Large intestine (tissue), 3 donors: ENCODE measurements around the gene CD58. TPM values are rescaled to one million over a fixed set of nuclear protein-coding genes. Genes with fewer than 3 reads are reported as not detected.

Experiments used
- DNase-seq, 2 donors: peaks; one replicate each; pipeline versions ENCODE4 v3.0.0 to v3.0.0-alpha.2; 2013
- H3K27ac ChIP-seq: one replicate; pipeline ENCODE4 v1.5.1; 2013; ENCODE audit warnings: low read length
- H3K27me3 ChIP-seq: 2 replicates; pipeline ENCODE4 v1.6.1; 2013; ENCODE audit warnings: low read length; ENCODE audit not compliant: control insufficient read depth, insufficient read depth
- H3K36me3 ChIP-seq: 2 replicates; pipeline ENCODE4 v1.6.1; 2013; ENCODE audit warnings: low read length; ENCODE audit not compliant: control insufficient read depth, insufficient read depth
- H3K4me1 ChIP-seq: one replicate; pipeline ENCODE4 v1.6.1; 2013; ENCODE audit warnings: low read length; ENCODE audit not compliant: control insufficient read depth, insufficient read depth
- H3K4me3 ChIP-seq: one replicate; pipeline ENCODE4 v1.5.1; 2013; ENCODE audit warnings: low read length
- H3K9me3 ChIP-seq: one replicate; pipeline ENCODE4 v1.6.1; 2013; ENCODE audit warnings: mild to moderate bottlenecking, low read depth, low read length, moderate library complexity; ENCODE audit not compliant: control insufficient read depth
- WGBS: methylation state at CpG from one replicate; pipeline ENCODE4 v1.1.5; 2013; ENCODE audit warnings: low lambda C conversion rate; ENCODE audit not compliant: insufficient coverage; 5-methylcytosine and 5-hydroxymethylcytosine counted together
- polyA plus RNA-seq: library from polyadenylated mRNA; unstranded; fragments of 120-200 nt; gene quantifications from one replicate; pipeline ENCODE4 v1.2.1, GENCODE V29; 2013

Gene CD58
- polyA plus RNA-seq, 1 donor = 28.6 TPM

- Histone ChIP-seq H3K27me3 (no peaks in the 10 kb centered on the region), H3K9me3 (no peaks in the 10 kb centered on the region), H3K27ac (no peak overlapping the region), H3K4me1 (no peaks in the 10 kb centered on the region), H3K36me3 (peaks cover 48% of the 10 kb centered on the region), H3K4me3 (no peak overlapping the region)
- WGBS = no CpG with 5 or more reads among the region's 3 CpGs
- no peak for DNase-seq
These were observed 10.6 kb upstream of the CD58 start for GRCh38 chr1:116581323-116581885.

GRCh38 chr1:116580446-116581322 is 9.9 kb upstream of the CD58 start:
- H3K27ac ChIP-seq = no peak overlapping the region
- no CpG with 5 or more reads among the region's 7 CpGs for WGBS
- peaks cover 48% of the 10 kb centered on the region for H3K36me3 ChIP-seq
- no peak overlapping the region for H3K4me3 ChIP-seq
- peak in 1 of 2 donors; percentile 23 for DNase-seq
- no peaks in the 10 kb centered on the region for H3K27me3 ChIP-seq
- H3K4me1 ChIP-seq = no peaks in the 10 kb centered on the region
- H3K9me3 ChIP-seq = no peaks in the 10 kb centered on the region

DNA sequence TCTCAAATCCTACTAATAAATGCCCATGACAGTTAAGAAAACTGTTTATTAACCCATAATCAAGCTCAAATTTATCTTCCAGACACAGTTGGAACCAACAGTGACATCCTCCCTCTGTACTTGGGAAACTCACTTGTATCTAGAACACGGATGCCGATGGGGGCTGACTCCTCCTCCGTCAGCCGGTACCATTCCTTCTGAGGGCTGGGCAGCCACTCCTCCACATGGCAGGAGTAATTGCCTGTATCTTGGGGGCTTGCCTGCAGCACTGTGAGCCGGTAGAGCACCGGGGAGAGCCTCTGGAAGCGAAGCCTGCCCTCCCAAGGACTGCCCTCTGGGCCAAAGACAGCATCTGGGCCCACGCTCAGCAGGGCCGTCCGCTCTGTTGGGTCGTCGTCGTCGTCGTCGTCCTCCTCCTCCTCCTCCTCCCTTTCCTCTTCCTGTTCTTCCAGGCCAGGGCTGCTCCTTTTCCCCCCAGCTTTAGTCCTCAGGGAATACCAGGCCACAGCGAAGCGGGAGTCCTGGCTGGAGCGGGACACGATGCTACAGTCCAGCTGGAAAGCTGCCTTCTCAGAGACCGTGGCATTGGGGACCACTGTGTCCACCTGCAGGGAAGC is 8.5 kb upstream of the CD58 start:
- WGBS = no CpG with 5 or more reads among the region's 21 CpGs
- no peak overlapping the region for H3K27ac ChIP-seq
- H3K9me3 ChIP-seq = no peaks in the 10 kb centered on the region

DNA sequence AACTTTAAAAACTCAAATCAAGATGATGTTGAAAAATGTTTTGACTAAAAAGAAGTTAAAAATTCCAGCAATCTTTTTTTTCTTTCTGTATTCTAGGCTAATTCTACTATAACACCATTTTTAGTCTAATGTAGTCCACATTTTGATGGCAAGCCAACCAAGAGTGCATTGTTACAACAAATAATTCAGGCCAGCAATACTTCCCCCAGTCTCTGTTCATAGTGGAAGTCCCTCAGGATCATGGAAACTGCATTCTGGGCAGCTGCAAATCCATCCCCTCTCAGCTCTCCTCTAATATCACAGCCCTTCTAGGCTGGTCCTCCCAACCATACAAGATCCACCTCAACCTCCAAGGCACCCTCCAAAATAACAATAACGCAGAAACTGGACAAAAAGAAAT is 7.8 kb upstream of the CD58 start:
- H3K36me3 ChIP-seq = peaks cover 40% of the 10 kb centered on the region
- 100% methylated on average over 1 of the region's 1 CpG for WGBS
- no peak overlapping the region for H3K4me3 ChIP-seq
- H3K9me3 ChIP-seq = no peaks in the 10 kb centered on the region
- peaks cover 6% of the 10 kb centered on the region for H3K4me1 ChIP-seq
- H3K27me3 ChIP-seq = no peaks in the 10 kb centered on the region
- no peak overlapping the region for H3K27ac ChIP-seq
- DNase-seq = no peak

More for the DNA sequence above, 8.5 kb upstream of the CD58 start:
- Histone ChIP-seq H3K27me3 (no peaks in the 10 kb centered on the region), H3K4me1 (peaks cover 1% of the 10 kb centered on the region), H3K36me3 (peaks cover 43% of the 10 kb centered on the region), H3K4me3 (no peak overlapping the region)
- no peak for DNase-seq

DNA sequence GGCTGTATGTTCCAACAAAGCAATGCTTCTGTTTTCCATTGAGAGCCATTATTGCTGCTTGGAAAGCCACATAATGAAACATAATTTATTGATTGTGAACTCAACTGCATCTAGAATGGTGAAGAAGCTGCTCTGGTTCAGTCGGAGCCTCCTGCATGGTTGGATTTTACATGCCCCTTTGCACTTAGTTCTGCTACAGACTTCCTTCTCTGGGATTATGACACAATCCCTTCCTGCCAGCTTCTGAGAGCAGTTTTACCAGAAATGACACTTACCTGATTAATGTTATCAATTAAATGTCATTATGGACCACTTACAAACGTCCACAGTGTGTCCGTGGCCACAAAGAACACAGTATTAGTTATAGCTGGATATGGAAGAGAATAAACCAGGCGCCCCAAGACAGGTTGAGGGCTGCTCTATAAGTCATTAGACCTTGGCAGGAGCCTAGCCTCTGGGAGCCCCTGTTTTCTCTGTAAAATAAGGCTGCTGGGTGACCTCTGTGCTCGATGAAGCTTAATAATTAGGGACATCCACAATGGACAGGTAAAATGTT is 7.0 kb upstream of the CD58 start:
- H3K9me3 ChIP-seq = no peaks in the 10 kb centered on the region
- H3K4me1 ChIP-seq = peaks cover 6% of the 10 kb centered on the region
- peaks cover 33% of the 10 kb centered on the region for H3K36me3 ChIP-seq
- H3K27ac ChIP-seq = no peak overlapping the region
- no peaks in the 10 kb centered on the region for H3K27me3 ChIP-seq
- H3K4me3 ChIP-seq = no peak overlapping the region
- WGBS = no CpG with 5 or more reads among the region's 5 CpGs
- no peak for DNase-seq

DNA sequence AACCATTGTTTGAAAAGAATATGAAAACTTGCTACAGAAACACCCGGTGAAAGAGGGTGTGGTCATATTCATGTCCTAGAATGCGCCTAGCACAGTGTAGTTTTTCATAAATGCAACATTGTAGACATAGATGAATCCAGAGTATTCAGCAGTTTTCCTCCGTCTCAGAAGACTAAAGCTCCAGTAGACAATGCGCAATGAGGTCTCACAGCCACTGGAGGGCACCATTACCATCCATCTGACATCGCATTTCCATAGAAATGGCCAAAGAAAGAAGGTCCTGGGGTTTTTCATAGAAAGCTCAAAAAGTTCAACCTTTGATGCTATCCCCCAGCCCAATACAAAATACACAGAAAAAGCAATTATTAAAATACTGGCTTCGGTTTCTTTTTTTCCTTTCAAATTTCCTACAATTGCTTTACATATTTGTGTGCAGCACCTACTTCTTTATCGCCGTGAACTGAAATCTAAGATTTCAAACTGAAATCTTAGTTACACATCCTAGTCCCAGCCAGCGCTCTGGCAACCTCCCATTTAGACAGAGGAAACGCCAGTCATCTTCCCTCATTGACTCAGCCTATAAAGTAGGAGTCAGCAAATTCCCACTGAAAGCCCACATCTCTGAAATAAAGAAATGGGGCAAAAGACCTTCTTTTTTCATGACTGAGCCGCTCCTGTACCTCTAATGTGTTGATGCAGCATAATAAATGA is 3.9 kb upstream of the CD58 start:
- DNase-seq = peak; percentile 52 to 54
- WGBS = 70% methylated on average over 2 of the region's 11 CpGs
- H3K9me3 ChIP-seq = no peaks in the 10 kb centered on the region
- no peak overlapping the region for H3K27ac ChIP-seq
- no peaks in the 10 kb centered on the region for H3K27me3 ChIP-seq
- no peak overlapping the region for H3K4me3 ChIP-seq
- H3K4me1 ChIP-seq = peaks cover 19% of the 10 kb centered on the region
- H3K36me3 ChIP-seq = peaks cover 29% of the 10 kb centered on the region

GRCh38 chr1:116573431-116574095 is 2.7 kb upstream of the CD58 start:
- 92% methylated on average over 2 of the region's 7 CpGs for WGBS
- Histone ChIP-seq H3K4me3 (no peak overlapping the region), H3K9me3 (no peaks in the 10 kb centered on the region), H3K36me3 (peaks cover 20% of the 10 kb centered on the region), H3K27ac (no peak overlapping the region), H3K4me1 (peaks cover 24% of the 10 kb centered on the region), H3K27me3 (no peaks in the 10 kb centered on the region)
- no peak for DNase-seq

DNA sequence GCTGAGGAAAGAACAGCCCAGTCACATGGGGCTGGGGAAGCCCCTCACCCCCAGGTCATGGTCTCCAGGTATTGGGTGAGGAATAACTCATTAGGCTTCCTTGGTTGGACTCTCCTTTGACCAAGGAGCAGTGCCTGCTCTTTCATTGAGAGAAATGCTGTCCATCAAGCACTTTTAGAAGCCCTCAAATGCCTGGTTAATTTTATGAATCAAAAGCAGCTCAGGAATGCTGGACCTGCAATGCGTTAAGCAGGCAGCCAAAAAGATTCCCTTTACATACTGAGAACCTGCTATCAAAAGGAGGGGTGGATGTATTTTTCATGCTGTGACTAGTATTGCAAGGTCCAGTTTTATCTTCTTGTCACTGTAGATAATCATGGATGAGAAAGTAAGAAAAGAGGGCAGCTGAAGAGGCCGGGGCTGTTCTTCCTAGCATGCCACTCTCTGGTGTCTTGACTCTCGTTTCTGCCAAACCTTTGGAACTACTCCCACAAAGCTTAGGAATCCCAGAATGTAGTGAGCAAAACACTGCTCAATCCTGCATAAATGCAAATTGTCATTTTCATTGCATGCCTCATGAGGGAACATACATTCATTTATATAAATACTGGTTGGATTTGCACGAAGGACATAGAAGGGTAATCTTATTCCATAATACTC is 2.1 kb upstream of the CD58 start:
- Histone ChIP-seq H3K4me1 (peaks cover 24% of the 10 kb centered on the region), H3K9me3 (no peaks in the 10 kb centered on the region), H3K36me3 (peaks cover 18% of the 10 kb centered on the region), H3K27ac (no peak overlapping the region), H3K4me3 (no peak overlapping the region), H3K27me3 (no peaks in the 10 kb centered on the region)
- WGBS = 83% methylated on average over 2 of the region's 4 CpGs
- no peak for DNase-seq

DNA sequence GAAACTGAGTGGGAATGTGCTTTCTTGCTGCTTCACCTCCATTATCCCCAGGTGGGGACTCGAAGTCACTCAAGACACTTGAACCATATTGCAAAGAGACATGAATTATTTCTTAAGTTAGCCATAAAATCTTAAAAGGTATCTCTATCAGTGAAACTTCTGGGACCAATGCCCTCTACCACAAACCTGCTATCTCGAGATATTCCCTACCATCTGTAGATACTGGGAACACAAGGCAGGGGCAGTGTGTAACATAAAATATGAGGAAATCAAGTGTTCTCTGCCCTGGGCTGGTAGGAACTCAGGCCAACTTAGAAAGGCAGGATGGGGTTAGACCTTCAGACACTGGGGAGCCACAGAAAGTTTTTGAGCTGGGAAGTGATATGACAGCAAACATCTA is 1.3 kb upstream of the CD58 start:
- no CpG with 5 or more reads among the region's 2 CpGs for WGBS
- peaks cover 24% of the 10 kb centered on the region for H3K4me1 ChIP-seq
- H3K4me3 ChIP-seq = no peak overlapping the region
- no peaks in the 10 kb centered on the region for H3K27me3 ChIP-seq
- peaks cover 9% of the 10 kb centered on the region for H3K36me3 ChIP-seq
- H3K9me3 ChIP-seq = no peaks in the 10 kb centered on the region
- DNase-seq = no peak
- H3K27ac ChIP-seq = no peak overlapping the region
